ENCODE measurements around the gene PRELID3B.

DNA sequence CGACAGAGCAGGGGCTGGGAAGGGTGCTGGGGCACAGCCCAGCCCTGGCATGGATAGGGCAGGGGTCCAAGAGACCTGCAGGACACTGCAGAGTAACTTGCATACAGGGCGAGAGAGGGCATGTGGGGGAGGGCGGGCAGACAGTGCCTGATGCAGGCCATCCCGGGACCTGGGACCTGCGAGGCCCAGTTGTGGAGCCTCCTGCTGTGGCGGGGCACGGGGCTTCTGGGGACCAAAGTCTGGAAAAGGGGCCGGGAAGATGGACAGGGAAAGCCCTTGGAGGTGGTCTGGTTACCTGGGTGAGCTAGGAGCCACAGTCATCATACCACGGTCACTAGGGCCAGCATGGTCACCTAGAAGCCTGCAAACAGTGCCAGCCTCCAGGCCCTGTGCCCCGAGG lies 23.8 kb downstream of the PRELID3B start:
- TF ChIP-seq, protein P1, sequence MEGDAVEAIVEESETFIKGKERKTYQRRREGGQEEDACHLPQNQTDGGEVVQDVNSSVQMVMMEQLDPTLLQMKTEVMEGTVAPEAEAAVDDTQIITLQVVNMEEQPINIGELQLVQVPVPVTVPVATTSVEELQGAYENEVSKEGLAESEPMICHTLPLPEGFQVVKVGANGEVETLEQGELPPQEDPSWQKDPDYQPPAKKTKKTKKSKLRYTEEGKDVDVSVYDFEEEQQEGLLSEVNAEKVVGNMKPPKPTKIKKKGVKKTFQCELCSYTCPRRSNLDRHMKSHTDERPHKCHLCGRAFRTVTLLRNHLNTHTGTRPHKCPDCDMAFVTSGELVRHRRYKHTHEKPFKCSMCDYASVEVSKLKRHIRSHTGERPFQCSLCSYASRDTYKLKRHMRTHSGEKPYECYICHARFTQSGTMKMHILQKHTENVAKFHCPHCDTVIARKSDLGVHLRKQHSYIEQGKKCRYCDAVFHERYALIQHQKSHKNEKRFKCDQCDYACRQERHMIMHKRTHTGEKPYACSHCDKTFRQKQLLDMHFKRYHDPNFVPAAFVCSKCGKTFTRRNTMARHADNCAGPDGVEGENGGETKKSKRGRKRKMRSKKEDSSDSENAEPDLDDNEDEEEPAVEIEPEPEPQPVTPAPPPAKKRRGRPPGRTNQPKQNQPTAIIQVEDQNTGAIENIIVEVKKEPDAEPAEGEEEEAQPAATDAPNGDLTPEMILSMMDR (IDR thresholded peaks at IDR 0.05; ENCODE audit: low read length) = no peak
- no peak for TF ChIP-seq EZH2 (IDR thresholded peaks at IDR 0.05; ENCODE audit: borderline replicate concordance, low read length)
